B cell (primary cell): Measurements from ENCODE around the gene ENO1. TPM values are rescaled to one million over a fixed set of nuclear protein-coding genes. Genes with fewer than 3 reads are reported as not detected.

Source experiments
- ATAC-seq: fragments of 200-7000 bp; cut with Tn5 transposase; one replicate; pipeline ENCODE4 v1.10.0; 2021; ENCODE audit warnings: low read depth, mild to moderate bottlenecking, moderate number of reproducible peaks, moderate library complexity
- CTCF ChIA-PET: fragments of 350-600 bp; sonication (Branson Sonifier 250); formaldehyde crosslinking; loops from one replicate; lab custom pipeline; 2021; ENCODE audit warnings: antibody characterized with exemption, inconsistent platforms; lab: Charles Lee
- POLR2A ChIA-PET: fragments of 350-600 bp; sonication (Branson Sonifier 250); formaldehyde crosslinking; loops from one replicate; lab custom pipeline; 2021; ENCODE audit warnings: antibody characterized with exemption; lab: Charles Lee
- DNase-seq: peaks from one replicate; pipeline ENCODE4 v3.0.0; 2013
- H2AFZ ChIP-seq: 2 replicates; pipeline ENCODE4 v1.6.1; 2012; ENCODE audit warnings: mild to moderate bottlenecking, low read depth, low read length; ENCODE audit not compliant: insufficient read depth, poor library complexity, severe bottlenecking
- H3K27ac ChIP-seq, 2 donors: 1 replicate in 1 of 2; 2 replicates in 1 of 2; pipeline ENCODE4 v1.5.1; 2012 to 2013; ENCODE audit warnings: low read length in 2 of 2, mild to moderate bottlenecking in 2 of 2, moderate library complexity in 1 of 2
- H3K27me3 ChIP-seq, 4 experiments: fragments of 200-600 bp in 1 of 4; sonication (generic) in 1 of 4; replicated peaks in 1 of 4; 1 replicate in 2 of 4; 2 replicates in 2 of 4; pipeline versions ENCODE4 v1.6.1 to v1.7.0; 2013 to 2016; ENCODE audit warnings: low read length in 3 of 4, mild to moderate bottlenecking in 2 of 4, mixed read lengths in 1 of 4, moderate library complexity in 1 of 4; ENCODE audit not compliant: insufficient read depth in 4 of 4, control insufficient read depth in 3 of 4; ENCODE audit errors: control extremely low read depth in 1 of 4
- H3K36me3 ChIP-seq, 2 experiments: replicated peaks in 1 of 2; 1 replicate in 1 of 2; 2 replicates in 1 of 2; pipeline versions ENCODE4 v1.6.1 to v1.7.1; 2013; ENCODE audit warnings: low read length in 1 of 2; ENCODE audit not compliant: insufficient read depth in 2 of 2, control insufficient read depth in 1 of 2; ENCODE audit errors: control extremely low read depth in 1 of 2, extremely low read depth in 1 of 2
- H3K4me1 ChIP-seq, 2 donors: fragments of 200-600 bp in 1 of 2; sonication (generic) in 1 of 2; 1 replicate in 1 of 2; 2 replicates in 1 of 2; pipeline versions ENCODE4 v1.5.1 to v1.6.1; 2013 to 2017; ENCODE audit warnings: low read length in 2 of 2; ENCODE audit not compliant: control insufficient read depth in 2 of 2, insufficient read depth in 2 of 2
- H3K4me2 ChIP-seq: replicated peaks from 2 replicates; pipeline ENCODE3; 2012; ENCODE audit warnings: mild to moderate bottlenecking, low read depth, low read length; ENCODE audit not compliant: poor library complexity, severe bottlenecking
- H3K4me3 ChIP-seq, 5 experiments: fragments of 200-600 bp in 1 of 5; sonication (generic) in 1 of 5; 1 replicate in 3 of 5; 2 replicates in 2 of 5; pipeline versions ENCODE4 v1.5.1 to v1.7.0; 2011 to 2016; ENCODE audit warnings: low read length in 4 of 5, mild to moderate bottlenecking in 4 of 5, low read depth in 2 of 5, control low read depth in 1 of 5, moderate library complexity in 1 of 5; ENCODE audit not compliant: insufficient read depth in 1 of 5; ENCODE audit errors: control extremely low read depth in 1 of 5, extremely low read depth in 1 of 5
- H3K79me2 ChIP-seq: fragments of 200-600 bp; sonication (generic); one replicate; pipeline ENCODE4 v1.6.0; 2016; ENCODE audit warnings: low read length; ENCODE audit not compliant: control insufficient read depth, insufficient read depth
- H3K9ac ChIP-seq: fragments of 200-600 bp; sonication (generic); 2 replicates; pipeline ENCODE4 v1.6.1; 2017; ENCODE audit warnings: mild to moderate bottlenecking, low read length, moderate library complexity
- H3K9me3 ChIP-seq, 3 donors: one replicate each; pipeline versions ENCODE4 v1.6.1 to v1.7.1; 2013; ENCODE audit warnings: low read length in 2 of 3; ENCODE audit not compliant: control insufficient read depth in 2 of 3, insufficient read depth in 1 of 3; ENCODE audit errors: control extremely low read depth in 1 of 3
- H4K20me1 ChIP-seq: 2 replicates; pipeline ENCODE4 v1.6.0; 2012; ENCODE audit warnings: mild to moderate bottlenecking, low read length; ENCODE audit not compliant: insufficient read depth, control insufficient read depth, poor library complexity, severe bottlenecking
- H3K27ac Mint-ChIP-seq: one replicate; pipeline ENCODE4 v1.8.0; 2021; ENCODE audit warnings: mixed read lengths
- H3K27me3 Mint-ChIP-seq: one replicate; pipeline ENCODE4 v1.8.0; 2021; ENCODE audit warnings: mixed read lengths
- H3K4me1 Mint-ChIP-seq: one replicate; pipeline ENCODE4 v1.8.0; 2021; ENCODE audit warnings: mixed read lengths
- H3K4me3 Mint-ChIP-seq: one replicate; pipeline ENCODE4 v1.8.0; 2021; ENCODE audit warnings: mixed read lengths
- H3K9me3 Mint-ChIP-seq: one replicate; pipeline ENCODE4 v1.8.0; 2022; ENCODE audit warnings: mixed read lengths; ENCODE audit not compliant: insufficient read depth
- EZH2 ChIP-seq: IDR thresholded peaks from 2 replicates; pipeline ENCODE4 v1.6.1; 2012; ENCODE audit warnings: borderline replicate concordance, low read depth, mild to moderate bottlenecking, moderate library complexity, low read length; ENCODE audit not compliant: insufficient read depth, poor library complexity, severe bottlenecking
- WGBS: methylation state at CpG from one replicate; pipeline ENCODE4 v1.1.5; 2013; ENCODE audit warnings: missing lambda C conversion rate; ENCODE audit not compliant: insufficient coverage; 5-methylcytosine and 5-hydroxymethylcytosine counted together
- intact Hi-C: fragments of 100-400 bp; cut with micrococcal nuclease; formaldehyde crosslinking; loops from one replicate; pipeline ENCODE4 v1.10.0; 2022
- polyA plus RNA-seq: library from polyadenylated mRNA; depleted of rRNA; stranded (reverse); fragments of >200 nt; gene quantifications from 2 replicates; pipeline ENCODE4 v1.2.3, GENCODE V29; 2012
- total RNA-seq, 2 donors: library from RNA; stranded (reverse); fragments of 120-200 nt in 1 of 2; gene quantifications; 1 replicate in 1 of 2; 2 replicates in 1 of 2; pipeline versions ENCODE4 v1.2.3 to v1.2.4, GENCODE V29; 2013 to 2022
- TF ChIP-seq, protein P1 (sequence below): fragments of 200-600 bp; IDR thresholded peaks from one replicate; pipeline ENCODE4 v1.8.0; 2022; ENCODE audit warnings: antibody characterized with exemption, mild to moderate bottlenecking

ENO1 gene
- total and polyA plus RNA-seq, 2 donors (not counting 1 experiment from before 2014, with no cell fraction given) = 193 to 237 TPM

DNA sequence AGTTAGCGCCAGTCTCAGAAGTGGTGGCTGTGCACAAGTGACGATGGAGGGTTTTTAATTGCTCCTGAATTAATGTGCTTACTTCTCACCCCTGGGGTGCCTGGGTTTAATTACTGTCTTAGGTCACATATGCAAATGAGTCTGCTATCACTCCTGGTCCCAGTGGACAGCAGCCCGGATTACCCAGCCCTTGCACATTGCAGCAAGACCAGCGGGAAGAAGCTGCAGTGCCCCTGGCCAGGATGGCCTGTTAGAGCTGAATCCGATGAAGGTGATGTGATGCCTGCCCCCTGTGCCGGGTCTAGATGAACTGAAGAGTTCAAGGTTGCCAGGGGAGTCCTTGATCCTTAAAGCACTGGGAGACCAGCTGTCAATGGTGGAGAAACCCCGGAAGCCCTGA, 24.2 kb downstream of the ENO1 start:
- intact Hi-C loops = no loop called here
- Mint-ChIP-seq H3K27me3 (no peaks in the 10 kb centered on the region), H3K27ac (no peak overlapping the region), H3K9me3 (peaks cover 2% of the 10 kb centered on the region), H3K4me1 (peaks cover 11% of the 10 kb centered on the region), H3K4me3 (no peak overlapping the region)
- TF ChIP-seq, protein P1, sequence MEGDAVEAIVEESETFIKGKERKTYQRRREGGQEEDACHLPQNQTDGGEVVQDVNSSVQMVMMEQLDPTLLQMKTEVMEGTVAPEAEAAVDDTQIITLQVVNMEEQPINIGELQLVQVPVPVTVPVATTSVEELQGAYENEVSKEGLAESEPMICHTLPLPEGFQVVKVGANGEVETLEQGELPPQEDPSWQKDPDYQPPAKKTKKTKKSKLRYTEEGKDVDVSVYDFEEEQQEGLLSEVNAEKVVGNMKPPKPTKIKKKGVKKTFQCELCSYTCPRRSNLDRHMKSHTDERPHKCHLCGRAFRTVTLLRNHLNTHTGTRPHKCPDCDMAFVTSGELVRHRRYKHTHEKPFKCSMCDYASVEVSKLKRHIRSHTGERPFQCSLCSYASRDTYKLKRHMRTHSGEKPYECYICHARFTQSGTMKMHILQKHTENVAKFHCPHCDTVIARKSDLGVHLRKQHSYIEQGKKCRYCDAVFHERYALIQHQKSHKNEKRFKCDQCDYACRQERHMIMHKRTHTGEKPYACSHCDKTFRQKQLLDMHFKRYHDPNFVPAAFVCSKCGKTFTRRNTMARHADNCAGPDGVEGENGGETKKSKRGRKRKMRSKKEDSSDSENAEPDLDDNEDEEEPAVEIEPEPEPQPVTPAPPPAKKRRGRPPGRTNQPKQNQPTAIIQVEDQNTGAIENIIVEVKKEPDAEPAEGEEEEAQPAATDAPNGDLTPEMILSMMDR = no peak
- no peak for TF ChIP-seq EZH2
- no peak overlapping the region for H2AFZ ChIP-seq
- no peaks in the 10 kb centered on the region for H3K9me3 ChIP-seq
- H3K4me3 ChIP-seq = no peak overlapping the region
- peaks cover 8 to 16% of the 10 kb centered on the region in 2 experiments for H3K36me3 ChIP-seq
- POLR2A ChIA-PET = no interaction called here
- H3K4me2 ChIP-seq = no peak overlapping the region
- no peak for DNase-seq
- H3K9ac ChIP-seq = no peak overlapping the region
- H3K4me1 ChIP-seq = peaks cover 2 to 7% of the 10 kb centered on the region in 2 donors
- ATAC-seq = no peak
- H3K79me2 ChIP-seq = no peaks in the 10 kb centered on the region
- H3K27ac ChIP-seq = no peak overlapping the region
- H3K27me3 ChIP-seq = no peaks in the 10 kb centered on the region
- H4K20me1 ChIP-seq = peaks cover 5% of the 10 kb centered on the region
- CTCF ChIA-PET = no interaction called here
- 91% methylated on average over 7 of the region's 7 CpGs for WGBS

DNA sequence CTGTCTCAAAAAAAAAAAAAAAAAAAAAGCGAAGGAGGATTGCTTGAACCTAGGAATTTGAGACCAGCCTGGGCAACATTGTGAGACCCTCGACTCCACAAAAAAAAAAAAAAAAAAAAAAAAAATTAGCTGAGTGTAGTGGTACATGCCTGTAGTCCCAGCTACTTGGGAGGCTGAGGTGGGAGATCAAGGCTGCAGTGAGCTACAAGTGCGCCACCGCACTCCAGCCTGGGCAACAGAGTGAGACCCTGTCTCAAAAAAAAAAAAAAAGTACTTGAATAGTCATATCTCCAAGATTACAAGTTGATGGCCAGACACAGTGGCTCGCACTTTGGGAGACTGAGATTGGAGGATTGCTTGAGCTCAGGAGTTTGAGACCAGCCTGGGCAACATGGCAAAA, 27.4 kb downstream of the ENO1 start:
- DNase-seq (no peak), ATAC-seq (no peak)
- Histone ChIP-seq H3K27ac (no peak overlapping the region), H3K4me2 (no peak overlapping the region), H2AFZ (no peak overlapping the region), H3K4me3 (no peak overlapping the region), H4K20me1 (no peaks in the 10 kb centered on the region), H3K9me3 (no peaks in the 10 kb centered on the region), H3K9ac (no peak overlapping the region), H3K36me3 (no peaks in the 10 kb centered on the region), H3K27me3 (no peaks in the 10 kb centered on the region), H3K4me1 (peaks cover 2 to 5% of the 10 kb centered on the region in 2 donors), H3K79me2 (no peaks in the 10 kb centered on the region)
- POLR2A ChIA-PET = no interaction called here
- TF ChIP-seq EZH2 = no peak
- TF ChIP-seq, protein P1 = no peak
- intact Hi-C loops = no loop called here
- Mint-ChIP-seq H3K9me3 (peaks cover 1% of the 10 kb centered on the region), H3K4me1 (peaks cover 2% of the 10 kb centered on the region), H3K4me3 (no peak overlapping the region), H3K27me3 (peaks cover 3% of the 10 kb centered on the region), H3K27ac (no peak overlapping the region)
- CTCF ChIA-PET = interaction anchor here (0.6 to 9.4 kb wide), 8 partner anchors 11 to 835 kb away, joined by 3 to 119 read pairs (median 42); no protein-coding TSS in a partner anchor
- 100% methylated on average over 2 of the region's 5 CpGs for WGBS
